IPS-NIHi11 (cell line): ENCODE measurements around the gene ANKMY1.

Experiments
- DNase-seq: peaks from one replicate; pipeline ENCODE4 v3.0.0; 2012; ENCODE audit warnings: mixed read lengths, low spot score

Gene ANKMY1

GRCh38 chr2:240557808-240558207 is at the start of gene ANKMY1:
ANKMY1 (minus strand) TSS chr2:240557988; CDS start chr2:240557335, 653 bp downstream.
- DNase-seq: peak; percentile 97

GRCh38 chr2:240605867-240606743 is 48.3 kb upstream of the ANKMY1 start:
- no peak for DNase-seq

GRCh38 chr2:240604939-240605716 is 47.3 kb upstream of the ANKMY1 start:
- no peak for DNase-seq

GRCh38 chr2:240604291-240604938 is 46.6 kb upstream of the ANKMY1 start:
- DNase-seq: peak; percentile 95

GRCh38 chr2:240603846-240604245 is 46.1 kb upstream of the ANKMY1 start:
- no peak for DNase-seq

- DNase-seq: no peak
These were observed 45.5 kb upstream of the ANKMY1 start for GRCh38 chr2:240603081-240603835.

- no peak for DNase-seq
These were observed 44.7 kb upstream of the ANKMY1 start for GRCh38 chr2:240602266-240603050.

GRCh38 chr2:240601831-240602160 is 44.0 kb upstream of the ANKMY1 start:
- DNase-seq: no peak

GRCh38 chr2:240601061-240601830 is 43.5 kb upstream of the ANKMY1 start:
- no peak for DNase-seq

- no peak for DNase-seq
These were observed 42.7 kb upstream of the ANKMY1 start for GRCh38 chr2:240600451-240600961.

- DNase-seq: no peak
These were observed 41.4 kb upstream of the ANKMY1 start for GRCh38 chr2:240599141-240599583.

- DNase-seq: no peak
These were observed 40.6 kb upstream of the ANKMY1 start for GRCh38 chr2:240598311-240598911.

GRCh38 chr2:240597419-240598181 is 39.8 kb upstream of the ANKMY1 start:
- DNase-seq: no peak

GRCh38 chr2:240597054-240597418 is 39.2 kb upstream of the ANKMY1 start:
- no peak for DNase-seq

GRCh38 chr2:240596491-240596931 is 38.7 kb upstream of the ANKMY1 start:
- no peak for DNase-seq

- DNase-seq: no peak
These were observed 38.3 kb upstream of the ANKMY1 start for GRCh38 chr2:240596080-240596460.

GRCh38 chr2:240595381-240596079 is 37.7 kb upstream of the ANKMY1 start:
- peak; percentile 89 for DNase-seq
